HL-60 (cell line): Measurements from ENCODE around the gene SLC13A2.

ENCODE experiments used
- DNase-seq, 2 experiments: peaks; one replicate each; pipeline ENCODE4 v3.0.0-alpha.2; 2010 to 2020; ENCODE audit warnings: low read depth in 1 of 2, low spot score in 1 of 2
- H3K27ac ChIP-seq: fragments of 250-450 bp; sonication (Bioruptor Pico); replicated peaks from 2 replicates; pipeline ENCODE4 v1.5.1; 2020; ENCODE audit warnings: mild to moderate bottlenecking, moderate library complexity
- H3K27me3 ChIP-seq: fragments of 250-450 bp; sonication (Bioruptor Pico); 2 replicates; pipeline ENCODE4 v1.5.1; 2021; ENCODE audit warnings: mild to moderate bottlenecking, moderate library complexity; ENCODE audit not compliant: insufficient read depth, poor library complexity, severe bottlenecking
- H3K4me3 ChIP-seq: replicated peaks from 2 replicates; pipeline ENCODE4 v1.5.1; 2011; ENCODE audit warnings: mild to moderate bottlenecking, control low read depth, low read length; ENCODE audit not compliant: insufficient read depth
- GABPA ChIP-seq: IDR thresholded peaks from 2 replicates; pipeline ENCODE4 v1.6.1; 2012; ENCODE audit warnings: low read depth
- POLR2AphosphoS5 ChIP-seq: IDR thresholded peaks from 2 replicates; pipeline ENCODE4 v1.6.1; 2012; ENCODE audit warnings: low read depth
- SPI1 ChIP-seq: IDR thresholded peaks from 2 replicates; pipeline ENCODE4 v1.6.1; 2012; ENCODE audit warnings: low read depth, mild to moderate bottlenecking, borderline replicate concordance
- TF ChIP-seq, protein P1 (sequence below): IDR thresholded peaks from one replicate; pipeline ENCODE4 v1.5.1; 2011; ENCODE audit warnings: low read length, control low read depth, inconsistent platforms; ENCODE audit not compliant: insufficient read depth
- TF ChIP-seq, protein P2 (sequence below): IDR thresholded peaks from 2 replicates; pipeline ENCODE4 v1.6.1; 2012; ENCODE audit warnings: low read depth; ENCODE audit not compliant: insufficient replicate concordance

The SLC13A2 gene

DNA sequence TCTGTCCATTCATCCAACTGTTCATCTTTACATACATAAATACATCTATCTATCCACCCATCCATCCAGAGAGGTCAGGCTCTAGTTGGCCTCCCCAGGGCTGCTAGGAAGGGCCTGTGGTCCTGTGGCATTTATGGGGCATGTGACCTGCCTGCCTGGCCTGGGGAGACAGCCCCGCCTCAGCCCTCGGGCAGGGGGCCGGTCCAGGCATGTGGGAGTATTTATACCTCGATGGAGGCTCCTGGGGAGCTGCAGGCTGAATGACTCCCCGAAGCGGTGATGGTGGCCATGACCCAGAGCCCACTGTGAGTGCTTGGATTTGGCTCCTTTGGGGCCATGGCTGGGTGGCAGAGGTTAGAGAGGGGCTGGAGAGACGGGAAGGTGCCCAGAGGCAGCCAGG lies 40.0 kb downstream of the SLC13A2 start:
- H3K27ac ChIP-seq: no peak overlapping the region
- no peak for DNase-seq
- no peak overlapping the region for H3K4me3 ChIP-seq
- peaks cover 2% of the 10 kb centered on the region for H3K27me3 ChIP-seq
- TF ChIP-seq, protein P1, sequence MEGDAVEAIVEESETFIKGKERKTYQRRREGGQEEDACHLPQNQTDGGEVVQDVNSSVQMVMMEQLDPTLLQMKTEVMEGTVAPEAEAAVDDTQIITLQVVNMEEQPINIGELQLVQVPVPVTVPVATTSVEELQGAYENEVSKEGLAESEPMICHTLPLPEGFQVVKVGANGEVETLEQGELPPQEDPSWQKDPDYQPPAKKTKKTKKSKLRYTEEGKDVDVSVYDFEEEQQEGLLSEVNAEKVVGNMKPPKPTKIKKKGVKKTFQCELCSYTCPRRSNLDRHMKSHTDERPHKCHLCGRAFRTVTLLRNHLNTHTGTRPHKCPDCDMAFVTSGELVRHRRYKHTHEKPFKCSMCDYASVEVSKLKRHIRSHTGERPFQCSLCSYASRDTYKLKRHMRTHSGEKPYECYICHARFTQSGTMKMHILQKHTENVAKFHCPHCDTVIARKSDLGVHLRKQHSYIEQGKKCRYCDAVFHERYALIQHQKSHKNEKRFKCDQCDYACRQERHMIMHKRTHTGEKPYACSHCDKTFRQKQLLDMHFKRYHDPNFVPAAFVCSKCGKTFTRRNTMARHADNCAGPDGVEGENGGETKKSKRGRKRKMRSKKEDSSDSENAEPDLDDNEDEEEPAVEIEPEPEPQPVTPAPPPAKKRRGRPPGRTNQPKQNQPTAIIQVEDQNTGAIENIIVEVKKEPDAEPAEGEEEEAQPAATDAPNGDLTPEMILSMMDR: no peak
- TF ChIP-seq GABPA: no peak

DNA sequence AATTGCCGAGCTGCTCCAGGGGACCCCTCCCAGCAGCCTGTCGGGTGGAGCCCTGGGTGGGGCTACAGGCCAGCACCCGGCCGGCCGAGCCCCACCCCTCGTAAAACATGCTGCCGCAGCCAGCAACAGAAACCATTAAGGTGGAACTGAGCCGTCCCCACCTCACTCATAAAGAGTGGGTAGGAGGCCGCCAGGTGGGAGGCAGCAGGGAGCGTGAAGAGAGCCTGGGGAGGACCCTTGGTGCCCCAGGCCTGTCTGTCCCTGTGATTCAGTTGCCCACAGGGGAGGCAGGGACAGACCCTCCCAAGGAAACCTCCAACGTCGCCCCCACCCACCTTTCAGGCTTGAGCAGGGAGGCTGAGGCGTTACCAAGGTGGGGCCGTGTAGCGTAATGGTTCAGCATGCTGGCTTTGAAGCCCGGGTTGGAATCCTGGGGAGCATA lies 41.1 kb downstream of the SLC13A2 start:
- no peak overlapping the region for H3K4me3 ChIP-seq
- DNase-seq: no peak
- no peak overlapping the region for H3K27ac ChIP-seq
- H3K27me3 ChIP-seq: peaks cover 2% of the 10 kb centered on the region
- no peak for TF ChIP-seq POLR2AphosphoS5
- TF ChIP-seq, protein P2, sequence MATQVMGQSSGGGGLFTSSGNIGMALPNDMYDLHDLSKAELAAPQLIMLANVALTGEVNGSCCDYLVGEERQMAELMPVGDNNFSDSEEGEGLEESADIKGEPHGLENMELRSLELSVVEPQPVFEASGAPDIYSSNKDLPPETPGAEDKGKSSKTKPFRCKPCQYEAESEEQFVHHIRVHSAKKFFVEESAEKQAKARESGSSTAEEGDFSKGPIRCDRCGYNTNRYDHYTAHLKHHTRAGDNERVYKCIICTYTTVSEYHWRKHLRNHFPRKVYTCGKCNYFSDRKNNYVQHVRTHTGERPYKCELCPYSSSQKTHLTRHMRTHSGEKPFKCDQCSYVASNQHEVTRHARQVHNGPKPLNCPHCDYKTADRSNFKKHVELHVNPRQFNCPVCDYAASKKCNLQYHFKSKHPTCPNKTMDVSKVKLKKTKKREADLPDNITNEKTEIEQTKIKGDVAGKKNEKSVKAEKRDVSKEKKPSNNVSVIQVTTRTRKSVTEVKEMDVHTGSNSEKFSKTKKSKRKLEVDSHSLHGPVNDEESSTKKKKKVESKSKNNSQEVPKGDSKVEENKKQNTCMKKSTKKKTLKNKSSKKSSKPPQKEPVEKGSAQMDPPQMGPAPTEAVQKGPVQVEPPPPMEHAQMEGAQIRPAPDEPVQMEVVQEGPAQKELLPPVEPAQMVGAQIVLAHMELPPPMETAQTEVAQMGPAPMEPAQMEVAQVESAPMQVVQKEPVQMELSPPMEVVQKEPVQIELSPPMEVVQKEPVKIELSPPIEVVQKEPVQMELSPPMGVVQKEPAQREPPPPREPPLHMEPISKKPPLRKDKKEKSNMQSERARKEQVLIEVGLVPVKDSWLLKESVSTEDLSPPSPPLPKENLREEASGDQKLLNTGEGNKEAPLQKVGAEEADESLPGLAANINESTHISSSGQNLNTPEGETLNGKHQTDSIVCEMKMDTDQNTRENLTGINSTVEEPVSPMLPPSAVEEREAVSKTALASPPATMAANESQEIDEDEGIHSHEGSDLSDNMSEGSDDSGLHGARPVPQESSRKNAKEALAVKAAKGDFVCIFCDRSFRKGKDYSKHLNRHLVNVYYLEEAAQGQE: no peak
- TF ChIP-seq, protein P1: no peak
- TF ChIP-seq SPI1: no peak
- no peak for TF ChIP-seq GABPA

DNA sequence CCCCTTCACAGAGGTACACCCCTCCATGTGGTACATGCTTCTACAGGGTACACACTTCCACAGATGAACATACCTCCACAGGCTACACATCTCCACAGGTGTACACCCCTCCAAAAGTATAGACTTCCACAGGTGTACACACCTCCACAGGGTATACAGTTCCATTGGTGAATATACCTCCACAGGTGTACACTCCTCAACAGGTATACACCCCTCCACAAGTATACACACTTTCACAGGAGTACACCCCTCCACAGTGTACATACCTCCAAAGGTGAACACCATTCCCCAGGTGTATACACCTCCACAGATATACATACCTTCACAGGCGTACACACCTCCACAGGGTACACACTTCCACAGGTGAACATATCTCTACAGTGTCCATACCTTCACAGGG lies 42.1 kb downstream of the SLC13A2 start:
- no peak overlapping the region for H3K4me3 ChIP-seq
- no peak for TF ChIP-seq SPI1
- TF ChIP-seq POLR2AphosphoS5: no peak
- TF ChIP-seq, protein P1: no peak
- TF ChIP-seq, protein P2: no peak
- no peak for TF ChIP-seq GABPA
- no peak for DNase-seq
- H3K27me3 ChIP-seq: peaks cover 2% of the 10 kb centered on the region
- no peak overlapping the region for H3K27ac ChIP-seq

DNA sequence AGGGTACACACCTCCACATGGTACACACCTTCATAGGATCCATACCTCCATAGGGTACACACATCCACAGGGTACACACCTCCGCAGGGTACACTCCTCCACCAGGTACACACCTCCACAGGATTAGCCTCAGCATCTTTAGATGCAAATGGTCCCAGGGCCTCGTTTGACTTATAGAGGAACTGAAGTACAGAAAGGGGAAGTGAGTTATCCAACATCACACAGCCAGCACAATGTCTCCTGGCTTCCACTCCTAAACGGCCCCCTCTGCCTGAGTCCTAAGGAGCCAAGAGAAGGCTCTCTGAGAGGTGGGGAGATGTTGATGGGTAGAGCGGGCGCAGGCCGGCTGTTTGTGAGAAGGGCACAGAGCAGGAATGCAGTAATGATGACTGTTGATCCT lies 44.7 kb downstream of the SLC13A2 start:
- Histone ChIP-seq H3K4me3 (no peak overlapping the region), H3K27ac (no peak overlapping the region), H3K27me3 (peaks cover 2% of the 10 kb centered on the region)
- peak in 1 of 2 experiments; percentile 40 for DNase-seq
- TF ChIP-seq SPI1 (peak; percentile 99), GABPA (no peak)
